NCI-H2081 treated with DMSO at 0.1 percent for 48 hours (cell line): ENCODE results near the gene OPALIN.

Experiments
- DNase-seq: peaks from one replicate; lab custom pipeline; 2025; lab: John Stamatoyannopoulos, UW

The OPALIN gene

GRCh38 chr10:96374004-96374403 lies 15.2 kb upstream of the OPALIN start:
- DNase-seq: no peak

- no peak for DNase-seq
Observed at GRCh38 chr10:96371356-96371755, 12.6 kb upstream of the OPALIN start.

DNA sequence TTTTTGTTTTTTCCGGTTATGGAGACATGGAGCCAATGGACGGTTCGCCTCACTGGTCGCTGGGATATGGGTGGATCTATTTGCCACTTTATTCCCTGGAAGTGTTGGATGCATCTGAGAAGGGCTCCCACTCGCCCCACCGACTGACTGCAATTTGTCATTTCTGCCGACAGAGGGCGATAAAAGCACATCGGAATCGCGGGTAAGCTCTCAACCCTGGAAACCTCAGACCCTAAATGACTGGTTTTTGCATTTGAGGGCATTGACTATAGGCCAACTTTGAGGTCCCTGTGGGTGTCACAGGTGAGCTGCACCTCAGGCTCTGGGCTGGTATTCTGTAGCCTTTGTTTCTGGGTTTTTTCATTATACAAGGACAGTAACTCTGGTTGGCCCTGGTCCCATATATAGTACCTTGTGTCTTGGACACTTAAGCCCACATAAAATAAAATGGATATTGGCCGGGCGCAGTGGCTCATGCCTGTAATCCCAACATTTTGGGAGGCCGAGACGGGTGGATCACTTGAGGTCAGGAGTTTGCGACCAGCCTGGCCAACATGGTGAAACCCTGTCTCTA lies 11.9 kb upstream of the OPALIN start:
- no peak for DNase-seq

DNA sequence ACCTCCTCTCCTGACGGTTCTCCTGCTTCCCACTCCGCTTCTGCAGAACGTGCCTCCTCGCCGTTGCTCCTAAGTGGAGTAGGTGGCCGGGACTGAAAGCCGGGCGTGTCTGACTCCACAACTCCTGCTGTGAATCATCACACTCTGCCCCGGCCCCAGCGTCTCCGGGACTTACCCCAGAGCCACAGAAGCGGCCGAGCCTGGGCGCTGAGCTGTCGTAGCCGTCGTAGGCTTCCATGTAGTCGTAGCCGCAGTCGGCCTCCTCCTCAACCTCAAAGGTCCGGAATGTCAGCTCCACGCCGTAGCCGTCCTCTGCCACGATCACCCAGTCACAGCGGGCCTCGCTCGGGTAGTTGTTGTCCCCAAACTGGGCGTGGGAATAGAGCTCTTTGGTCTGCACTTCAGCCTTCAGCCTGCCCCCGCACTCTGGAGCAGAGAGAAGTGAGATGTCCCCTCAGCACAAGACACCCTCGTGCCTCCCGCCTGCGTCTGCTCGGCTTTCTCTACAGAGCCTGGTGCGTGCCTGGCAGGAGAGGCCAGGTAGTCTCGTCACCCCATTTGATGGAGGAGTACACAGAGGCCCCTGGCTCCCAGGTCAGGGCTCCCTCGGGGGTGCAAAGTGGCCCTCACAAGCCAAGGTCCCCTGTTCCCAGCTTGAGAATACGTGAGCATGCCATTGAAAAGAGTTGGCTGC lies 11.2 kb upstream of the OPALIN start:
- no peak for DNase-seq

DNA sequence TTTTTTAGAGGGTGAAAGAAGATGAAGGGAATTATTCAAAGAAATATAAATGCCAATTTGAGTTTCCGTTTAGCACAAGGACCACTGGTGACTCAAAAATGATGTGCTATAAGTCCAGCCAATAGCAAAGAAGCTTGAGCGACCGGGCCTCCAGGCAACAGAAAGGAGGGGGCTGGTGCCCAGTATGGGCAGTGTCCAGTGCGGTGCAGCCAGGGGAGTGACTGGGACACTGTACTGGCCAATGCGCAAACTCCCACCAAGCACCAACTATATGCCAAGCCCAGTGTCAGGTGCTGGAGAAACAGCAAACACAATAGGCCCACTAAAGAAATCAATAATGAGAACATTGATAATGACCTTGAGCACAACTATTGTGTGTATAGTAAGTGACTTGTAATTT lies 10.2 kb upstream of the OPALIN start:
- no peak for DNase-seq

GRCh38 chr10:96367470-96367869 lies 8.7 kb upstream of the OPALIN start:
- no peak for DNase-seq

GRCh38 chr10:96366508-96366907 lies 7.7 kb upstream of the OPALIN start:
- DNase-seq: no peak

GRCh38 chr10:96365571-96365970 lies 6.8 kb upstream of the OPALIN start:
- DNase-seq: no peak

GRCh38 chr10:96360766-96361165 lies 2.0 kb upstream of the OPALIN start:
- DNase-seq: no peak

DNA sequence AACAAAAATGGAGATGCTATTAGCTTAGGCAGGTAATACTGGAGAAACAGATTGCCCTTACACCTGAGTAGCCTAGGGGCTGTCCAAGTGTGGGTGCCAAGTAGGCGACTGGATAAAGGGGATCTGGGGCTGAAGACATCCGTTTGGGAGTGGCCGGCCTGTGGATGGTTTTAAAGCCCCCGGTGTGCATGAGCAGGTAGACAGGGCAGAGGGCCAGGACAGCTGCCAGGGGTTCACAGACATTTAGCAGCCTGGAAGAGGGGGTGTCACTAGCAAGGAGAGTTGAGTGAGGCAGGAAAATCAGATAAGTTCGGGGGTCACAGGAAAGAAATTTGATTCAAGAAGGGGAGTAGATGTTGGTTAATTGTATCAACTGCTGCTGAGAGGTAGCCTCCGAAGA lies 1.5 kb upstream of the OPALIN start:
- DNase-seq: no peak

GRCh38 chr10:96359616-96360015 lies 814 bp upstream of the OPALIN start:
- DNase-seq: no peak

DNA sequence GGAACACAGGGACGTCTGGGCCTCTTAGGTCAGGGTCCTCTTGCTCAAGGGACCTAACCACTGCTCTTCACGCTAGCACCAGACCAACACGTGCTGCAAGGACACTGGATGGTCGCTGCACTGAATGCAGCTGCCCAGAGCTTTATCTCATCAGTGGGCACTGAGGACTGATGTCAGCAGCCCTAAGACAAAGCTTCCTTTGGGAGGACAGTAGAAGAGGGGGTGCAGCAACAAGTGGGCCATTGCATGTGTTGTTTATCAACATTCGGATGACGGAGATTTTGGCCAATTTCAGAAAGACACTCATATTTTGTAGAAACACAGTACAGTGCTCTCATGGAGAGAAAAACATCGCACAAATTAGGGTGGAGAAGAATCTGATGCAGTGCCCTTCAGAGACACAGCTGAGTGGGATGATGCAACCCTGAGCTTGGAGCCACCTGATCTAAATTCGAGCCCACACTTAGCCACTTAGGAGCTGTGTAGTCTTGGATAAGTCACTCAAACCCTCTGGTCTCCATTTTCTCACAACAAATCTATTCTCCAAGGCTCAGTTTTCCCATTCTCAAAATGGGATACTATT lies 1.7 kb downstream of the OPALIN start:
- no peak for DNase-seq

DNA sequence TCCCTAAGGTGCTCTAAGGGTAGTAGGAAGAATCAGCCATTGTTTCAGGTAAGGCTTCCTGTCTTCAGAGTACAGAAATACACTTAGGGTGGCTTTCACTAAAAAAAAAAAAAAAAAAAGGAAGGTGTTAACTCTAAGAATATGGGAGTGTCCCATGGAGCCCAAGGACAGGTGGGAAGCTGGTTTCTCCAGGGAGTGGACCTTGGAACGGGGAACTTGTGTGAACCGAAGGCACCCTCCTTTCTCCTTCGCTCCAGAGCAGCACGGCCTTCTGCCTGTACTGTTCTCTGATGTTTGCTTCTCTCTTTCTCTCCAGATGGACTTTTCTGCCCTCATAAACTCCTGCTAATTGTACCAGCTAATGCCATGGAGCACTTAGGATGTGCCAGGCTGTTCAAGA lies 6.2 kb downstream of the OPALIN start:
- DNase-seq: no peak

GRCh38 chr10:96352027-96352426 lies 6.8 kb downstream of the OPALIN start:
- no peak for DNase-seq

DNA sequence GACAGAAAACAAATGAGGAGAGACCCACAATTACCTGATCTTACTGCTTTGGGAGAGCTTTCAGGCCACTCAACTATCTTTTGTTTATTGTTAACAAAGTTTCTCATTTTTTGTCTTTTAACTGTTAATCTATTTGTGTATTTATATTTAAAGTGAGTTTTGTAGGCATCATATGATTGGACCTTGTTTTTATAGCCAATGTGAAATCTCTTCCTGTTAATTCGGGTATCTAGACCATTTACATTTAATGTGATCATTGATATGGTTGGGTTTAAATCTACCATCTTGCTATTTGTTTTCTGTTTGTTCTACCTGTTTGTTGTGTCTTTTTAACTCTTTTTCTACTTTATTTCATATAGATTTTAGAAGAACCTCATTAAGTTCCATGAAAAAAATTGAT lies 12.5 kb downstream of the OPALIN start:
- DNase-seq: no peak

GRCh38 chr10:96345222-96345621 lies 13.6 kb downstream of the OPALIN start:
- no peak for DNase-seq

DNA sequence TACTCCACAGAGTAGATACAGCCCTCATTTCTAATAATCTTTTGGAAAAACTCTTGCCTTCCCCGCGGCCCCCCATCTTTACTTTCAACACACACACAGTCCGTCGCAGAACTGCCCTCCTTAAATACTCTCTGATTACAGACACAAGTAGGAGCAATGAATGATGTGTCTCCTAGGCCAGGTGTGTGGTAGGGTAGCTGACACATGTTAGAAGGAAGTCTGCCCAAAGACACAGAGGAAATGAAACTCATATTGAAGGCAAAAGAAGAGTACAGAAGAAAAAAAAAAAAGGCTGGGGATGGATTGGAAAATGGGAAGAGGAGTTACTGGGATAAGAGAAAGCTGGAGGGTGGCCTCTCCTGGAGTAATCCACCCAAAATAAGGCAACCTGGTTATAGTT lies 14.6 kb downstream of the OPALIN start:
- no peak for DNase-seq

DNA sequence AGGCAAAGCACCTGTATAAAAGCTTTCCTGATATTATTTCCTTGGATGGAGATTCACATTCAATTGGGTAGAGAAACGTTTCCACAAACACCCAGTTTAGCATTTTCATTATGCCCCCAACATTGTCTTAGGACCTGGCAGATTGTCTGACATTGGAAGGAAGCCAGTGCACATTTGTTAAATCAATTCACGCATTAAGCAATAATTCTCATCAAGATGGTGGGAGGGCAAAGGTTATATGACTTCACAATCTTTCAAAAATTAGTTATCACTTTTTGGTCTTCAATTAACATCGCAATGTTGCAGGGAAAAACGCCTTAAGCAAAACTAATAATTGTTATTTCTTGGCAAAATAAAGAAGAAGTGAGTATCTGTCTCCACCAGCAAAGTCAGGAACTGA lies 16.4 kb downstream of the OPALIN start:
- DNase-seq: no peak

GRCh38 chr10:96341219-96342182 lies 17.3 kb downstream of the OPALIN start:
- DNase-seq: no peak

- peak; percentile 32 for DNase-seq
Observed at GRCh38 chr10:96339956-96340904, 18.6 kb downstream of the OPALIN start.

- DNase-seq: no peak
Observed at GRCh38 chr10:96339383-96339782, 19.4 kb downstream of the OPALIN start.
